Caco-2 (cell line): ENCODE results near the gene SNAP25. TPM values are rescaled to one million over a fixed set of nuclear protein-coding genes. Genes with fewer than 3 reads are reported as not detected.

Source experiments
- BruUV-seq: library from RNA; stranded (reverse); fragments of 400-500 nt; replicated peaks from 2 replicates; lab custom pipeline; 2021; lab: Mats Ljungman, UMichigan
- CTCF ChIA-PET: fragments of 300-600 bp; sonication (Branson Sonifier 250); formaldehyde crosslinking; loops from one replicate; lab custom pipeline; 2022; ENCODE audit warnings: antibody characterized with exemption; lab: Charles Lee
- POLR2A ChIA-PET: fragments of 300-600 bp; sonication (Branson Sonifier 250); formaldehyde crosslinking; loops from one replicate; lab custom pipeline; 2022; ENCODE audit warnings: antibody characterized with exemption; lab: Charles Lee
- DNase-seq, 2 experiments: peaks; one replicate each; pipeline versions ENCODE4 v3.0.0 to v3.0.0-alpha.2; 2020 to 2022
- H3K27me3 ChIP-seq: replicated peaks from 2 replicates; pipeline ENCODE4 v1.6.0; 2011; ENCODE audit warnings: low read length; ENCODE audit not compliant: control insufficient read depth, insufficient read depth
- H3K36me3 ChIP-seq: 2 replicates; pipeline ENCODE4 v1.5.1; 2011; ENCODE audit warnings: low read length; ENCODE audit not compliant: control insufficient read depth, insufficient read depth
- H3K4me1 ChIP-seq: fragments of 250-450 bp; sonication (Bioruptor Pico); 2 replicates; pipeline ENCODE4 v1.5.1; 2020; ENCODE audit warnings: mild to moderate bottlenecking
- H3K4me3 ChIP-seq: 2 replicates; pipeline ENCODE4 v1.5.1; 2011; ENCODE audit warnings: low read depth, mild to moderate bottlenecking, control low read depth, low read length
- H3K9me3 ChIP-seq: fragments of 250-450 bp; sonication (Bioruptor Pico); 2 replicates; pipeline ENCODE4 v1.5.1; 2020; ENCODE audit warnings: mild to moderate bottlenecking, moderate library complexity
- H3K27ac Mint-ChIP-seq: one replicate; pipeline ENCODE4 v1.8.0; 2022; ENCODE audit warnings: mixed read lengths; ENCODE audit not compliant: unreplicated experiment
- H3K27me3 Mint-ChIP-seq: one replicate; pipeline ENCODE4 v1.8.0; 2022; ENCODE audit warnings: mixed read lengths; ENCODE audit not compliant: insufficient read depth, unreplicated experiment
- H3K36me3 Mint-ChIP-seq: one replicate; pipeline ENCODE4 v1.8.0; 2022; ENCODE audit warnings: mild to moderate bottlenecking, mixed read lengths; ENCODE audit not compliant: insufficient read depth, unreplicated experiment
- H3K4me1 Mint-ChIP-seq: one replicate; pipeline ENCODE4 v1.8.0; 2022; ENCODE audit warnings: low read depth, mixed read lengths; ENCODE audit not compliant: unreplicated experiment
- H3K4me3 Mint-ChIP-seq: one replicate; pipeline ENCODE4 v1.8.0; 2022; ENCODE audit warnings: mild to moderate bottlenecking, moderate library complexity, mixed read lengths; ENCODE audit not compliant: unreplicated experiment
- H3K9me3 Mint-ChIP-seq: one replicate; pipeline ENCODE4 v1.8.0; 2022; ENCODE audit warnings: mixed read lengths; ENCODE audit not compliant: unreplicated experiment
- intact Hi-C: fragments of 100-400 bp; cut with micrococcal nuclease; formaldehyde crosslinking; loops from one replicate; pipeline ENCODE4 v1.10.0; 2022; ENCODE audit not compliant: unreplicated experiment
- total RNA-seq: library from RNA; stranded (reverse); gene quantifications from 2 replicates; pipeline ENCODE4 v1.2.3, GENCODE V29; 2022
- TF ChIP-seq, protein P1 (sequence below), 2 experiments: fragments of 200-600 bp in 1 of 2; IDR thresholded peaks; 1 replicate in 1 of 2; 2 replicates in 1 of 2; pipeline versions ENCODE4 v1.5.1 to v1.8.0; 2011 to 2022; ENCODE audit warnings: antibody characterized with exemption in 1 of 2, control low read depth in 1 of 2, inconsistent platforms in 1 of 2, low read depth in 1 of 2, low read length in 1 of 2, mild to moderate bottlenecking in 1 of 2, moderate library complexity in 1 of 2; ENCODE audit not compliant: insufficient read depth in 1 of 2, severe bottlenecking in 1 of 2, unreplicated experiment in 1 of 2

The SNAP25 gene
- total RNA-seq, 1 experiment from 2014 or later: not detected

DNA sequence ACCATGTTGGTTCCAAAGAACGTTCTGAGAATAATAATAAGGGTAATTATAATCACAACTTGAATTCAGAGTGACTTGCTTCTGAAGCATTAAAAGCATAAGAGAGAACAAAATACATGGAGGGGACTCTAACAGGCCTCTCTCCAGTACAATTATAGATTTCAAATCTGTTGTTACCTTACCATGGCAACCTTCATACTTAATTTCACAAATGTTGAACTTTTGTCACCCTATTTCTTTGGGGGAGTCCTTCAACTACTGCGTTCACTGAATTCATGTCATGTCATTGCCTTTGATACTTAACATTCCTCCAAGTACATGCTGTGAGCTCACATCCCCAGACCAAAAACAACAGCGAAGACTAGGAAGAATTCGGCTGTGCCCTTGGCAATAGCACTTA, 111.4 kb downstream of the SNAP25 start:
- Mint-ChIP-seq H3K4me3 (no peak overlapping the region), H3K27ac (no peak overlapping the region), H3K9me3 (no peaks in the 10 kb centered on the region), H3K27me3 (no peaks in the 10 kb centered on the region), H3K36me3 (no peaks in the 10 kb centered on the region), H3K4me1 (no peaks in the 10 kb centered on the region)
- intact Hi-C loops: no loop called here
- ChIA-PET POLR2A (no interaction called here), CTCF (no interaction called here)
- H3K27me3 ChIP-seq: no peaks in the 10 kb centered on the region
- no peak overlapping the region for H3K4me3 ChIP-seq
- no peaks in the 10 kb centered on the region for H3K36me3 ChIP-seq
- TF ChIP-seq, protein P1, sequence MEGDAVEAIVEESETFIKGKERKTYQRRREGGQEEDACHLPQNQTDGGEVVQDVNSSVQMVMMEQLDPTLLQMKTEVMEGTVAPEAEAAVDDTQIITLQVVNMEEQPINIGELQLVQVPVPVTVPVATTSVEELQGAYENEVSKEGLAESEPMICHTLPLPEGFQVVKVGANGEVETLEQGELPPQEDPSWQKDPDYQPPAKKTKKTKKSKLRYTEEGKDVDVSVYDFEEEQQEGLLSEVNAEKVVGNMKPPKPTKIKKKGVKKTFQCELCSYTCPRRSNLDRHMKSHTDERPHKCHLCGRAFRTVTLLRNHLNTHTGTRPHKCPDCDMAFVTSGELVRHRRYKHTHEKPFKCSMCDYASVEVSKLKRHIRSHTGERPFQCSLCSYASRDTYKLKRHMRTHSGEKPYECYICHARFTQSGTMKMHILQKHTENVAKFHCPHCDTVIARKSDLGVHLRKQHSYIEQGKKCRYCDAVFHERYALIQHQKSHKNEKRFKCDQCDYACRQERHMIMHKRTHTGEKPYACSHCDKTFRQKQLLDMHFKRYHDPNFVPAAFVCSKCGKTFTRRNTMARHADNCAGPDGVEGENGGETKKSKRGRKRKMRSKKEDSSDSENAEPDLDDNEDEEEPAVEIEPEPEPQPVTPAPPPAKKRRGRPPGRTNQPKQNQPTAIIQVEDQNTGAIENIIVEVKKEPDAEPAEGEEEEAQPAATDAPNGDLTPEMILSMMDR (IDR thresholded peaks at IDR 0.05; ENCODE audit: insufficient read depth in 1 of 2, low read depth in 1 of 2, low read length in 1 of 2, severe bottlenecking in 1 of 2, unreplicated experiment in 1 of 2): no peak
- no peak for DNase-seq
- no TSS peak for BruUV-seq
- no peaks in the 10 kb centered on the region for H3K9me3 ChIP-seq
- no peaks in the 10 kb centered on the region for H3K4me1 ChIP-seq

DNA sequence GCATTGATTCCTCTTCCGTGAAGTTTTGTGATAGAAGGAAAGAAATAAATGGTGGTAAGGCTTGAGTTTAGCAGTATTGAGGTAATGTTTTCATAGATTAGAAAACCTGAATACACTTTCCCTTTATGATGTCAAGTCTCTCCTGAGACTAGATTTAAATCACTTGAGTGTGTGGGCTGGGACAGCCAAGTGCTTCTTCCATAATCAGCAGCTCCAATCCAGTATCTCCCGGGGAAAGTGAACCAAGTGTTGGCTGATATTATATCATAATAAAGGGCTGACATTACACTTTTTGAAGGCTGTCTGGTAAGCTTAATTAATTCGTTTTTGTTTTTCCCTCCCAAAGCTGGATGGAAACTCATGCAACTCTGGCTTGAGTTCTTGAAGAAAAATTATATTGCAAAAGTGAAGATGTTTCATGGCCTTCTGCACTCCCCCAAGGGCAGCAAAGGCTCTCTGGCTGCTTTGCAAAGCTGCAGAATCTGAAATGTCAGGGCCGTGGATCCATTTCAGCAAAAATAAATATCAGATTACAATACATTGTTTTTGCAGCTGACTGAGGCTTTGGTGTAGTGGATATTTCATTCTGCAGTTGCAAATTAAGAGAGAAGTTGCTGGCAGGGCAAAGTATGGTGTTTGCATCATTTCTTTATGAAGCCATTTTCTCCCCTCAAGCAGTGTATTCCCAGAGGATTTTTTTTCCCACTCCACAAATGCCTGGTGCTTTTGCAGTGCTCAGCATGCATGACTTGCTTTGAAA, 114.2 kb downstream of the SNAP25 start:
- ChIA-PET CTCF (interaction anchor here (0.6 kb wide), 1 partner anchor 207 kb away, joined by 3 read pairs; no protein-coding TSS in a partner anchor), POLR2A (interaction anchor here (0.6 kb wide), 1 partner anchor 102 kb away, joined by 3 read pairs; no protein-coding TSS in a partner anchor)

DNA sequence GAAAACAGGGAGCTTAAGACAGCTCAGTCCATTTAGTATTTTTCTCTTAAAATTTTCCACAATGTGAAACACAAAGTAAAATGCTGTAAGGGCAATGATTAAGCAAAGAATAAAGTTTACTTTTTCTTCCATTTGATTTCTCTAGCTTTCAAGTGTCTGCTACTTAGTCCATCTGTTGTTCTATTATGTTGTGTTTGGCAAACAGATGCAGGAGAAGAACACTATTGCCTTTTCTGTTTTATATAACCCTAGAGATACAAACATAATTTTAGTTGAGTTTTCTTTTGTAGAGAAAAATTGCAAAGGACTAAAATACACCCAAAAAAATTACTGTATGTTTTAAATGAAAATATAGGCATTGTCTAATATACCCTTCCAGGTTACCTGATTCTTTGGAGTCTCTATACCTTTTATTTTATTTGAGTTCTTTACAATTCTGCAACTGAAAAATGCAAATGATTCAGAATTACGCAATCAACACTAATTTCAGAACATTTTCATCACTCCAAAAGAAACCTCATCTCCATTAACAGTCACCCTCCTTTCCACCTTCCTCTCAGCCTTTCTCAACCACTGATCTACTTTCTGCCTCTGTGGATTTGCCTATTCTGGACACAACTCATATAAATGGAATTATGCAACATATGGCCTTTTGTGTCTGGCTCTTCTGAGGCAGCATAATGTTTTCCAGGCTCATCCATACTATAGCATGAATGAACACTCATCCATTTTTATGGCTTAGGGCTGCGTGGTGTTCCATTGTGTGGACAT, 118.5 kb downstream of the SNAP25 start:
- no peak overlapping the region for H3K4me3 ChIP-seq
- intact Hi-C loops: no loop called here
- H3K4me1 ChIP-seq: no peaks in the 10 kb centered on the region
- Mint-ChIP-seq H3K36me3 (no peaks in the 10 kb centered on the region), H3K4me1 (no peaks in the 10 kb centered on the region), H3K9me3 (no peaks in the 10 kb centered on the region), H3K27ac (no peak overlapping the region), H3K4me3 (no peak overlapping the region), H3K27me3 (peaks cover 2% of the 10 kb centered on the region)
- BruUV-seq: no TSS peak
- H3K9me3 ChIP-seq: no peaks in the 10 kb centered on the region
- ChIA-PET CTCF (no interaction called here), POLR2A (no interaction called here)
- H3K27me3 ChIP-seq: no peaks in the 10 kb centered on the region
- DNase-seq: no peak
- TF ChIP-seq, protein P1 (IDR thresholded peaks at IDR 0.05; ENCODE audit: insufficient read depth in 1 of 2, low read depth in 1 of 2, low read length in 1 of 2, severe bottlenecking in 1 of 2, unreplicated experiment in 1 of 2): no peak
- no peaks in the 10 kb centered on the region for H3K36me3 ChIP-seq

More for the DNA sequence above, 114.2 kb downstream of the SNAP25 start:
- TF ChIP-seq, protein P1 (IDR thresholded peaks at IDR 0.05; ENCODE audit: insufficient read depth in 1 of 2, low read depth in 1 of 2, low read length in 1 of 2, severe bottlenecking in 1 of 2, unreplicated experiment in 1 of 2): no peak
- DNase-seq: no peak
- Mint-ChIP-seq H3K4me1 (no peaks in the 10 kb centered on the region), H3K27me3 (peaks cover 2% of the 10 kb centered on the region), H3K4me3 (no peak overlapping the region), H3K36me3 (no peaks in the 10 kb centered on the region), H3K9me3 (no peaks in the 10 kb centered on the region), H3K27ac (no peak overlapping the region)
- Histone ChIP-seq H3K4me1 (no peaks in the 10 kb centered on the region), H3K36me3 (no peaks in the 10 kb centered on the region), H3K4me3 (no peak overlapping the region), H3K9me3 (no peaks in the 10 kb centered on the region), H3K27me3 (no peaks in the 10 kb centered on the region)
- no TSS peak for BruUV-seq
- intact Hi-C loops: no loop called here
